Mucosa of descending colon (tissue), 3 donors: ENCODE results near the gene MROH2A. TPM values are rescaled to one million over a fixed set of nuclear protein-coding genes. Genes with fewer than 3 reads are reported as not detected.
A peak's percentile ranks its signal among the peaks of the same experiment; 100 is the strongest.

Experiments
- ATAC-seq: fragments of 200-7000 bp; cut with Tn5 transposase; one replicate; pipeline ENCODE4 v1.9.1; 2020; ENCODE audit warnings: mild to moderate bottlenecking, moderate library complexity
- DNase-seq, 3 donors: peaks; one replicate each; pipeline ENCODE4 v3.0.0-alpha.2; 2020
- H3K36me3 ChIP-seq: fragments of 200-600 bp; one replicate; pipeline ENCODE4 v1.8.0; 2021; ENCODE audit warnings: low read depth, mild to moderate bottlenecking
- H3K4me1 ChIP-seq: fragments of 200-600 bp; one replicate; pipeline ENCODE4 v1.8.0; 2021; ENCODE audit warnings: low read depth, mild to moderate bottlenecking
- H3K4me3 ChIP-seq: fragments of 200-600 bp; one replicate; pipeline ENCODE4 v1.8.0; 2021; ENCODE audit warnings: mild to moderate bottlenecking
- H3K9me3 ChIP-seq: fragments of 200-600 bp; one replicate; pipeline ENCODE4 v1.8.0; 2021; ENCODE audit warnings: mild to moderate bottlenecking
- CTCF ChIP-seq: fragments of 200-600 bp; IDR thresholded peaks from one replicate; pipeline ENCODE4 v1.8.0; 2022; ENCODE audit warnings: antibody characterized with exemption, mild to moderate bottlenecking
- intact Hi-C, 2 donors: fragments of 100-400 bp; cut with DNase I in 1 of 2; cut with micrococcal nuclease in 1 of 2; formaldehyde crosslinking; loops; one replicate each; pipeline versions ENCODE4 v1.11.0 to v1.11.1; 2022; cut with DNase I, micrococcal nuclease
- total RNA-seq, 3 donors: library from RNA; stranded (reverse); fragmentation: NEBNext Ultra II Directional in 2 of 3; extraction: Animal tissue kit (Norgen Biotek cat#: 25700) in 2 of 3; gene quantifications; one replicate each; pipeline versions ENCODE4 v1.2.1 to v1.2.4, GENCODE V29; 2021 to 2023
- donor health status: DM: no; HTN: no; CAD: no; lungs with moderate emphysema.
- donor health status: DM: no; HTN: no; CAD: no.
- donor health status: DM: no; HTN: yes; CAD: no.

Gene MROH2A
- total RNA-seq, 3 donors from 2014 or later: 0.20 TPM; not detected in 2

GRCh38 chr2:233754872-233755611, 23.1 kb upstream of the MROH2A start:
- peaks cover 19% of the 10 kb centered on the region for H3K4me1 ChIP-seq
- TF ChIP-seq CTCF: no peak
- intact Hi-C loops: no loop called here
- DNase-seq (no peak), ATAC-seq (no peak)
- no peak overlapping the region for H3K4me3 ChIP-seq
- peaks cover 8% of the 10 kb centered on the region for H3K9me3 ChIP-seq
- no peaks in the 10 kb centered on the region for H3K36me3 ChIP-seq

GRCh38 chr2:233756429-233757081, 21.6 kb upstream of the MROH2A start:
- ATAC-seq (peak; percentile 92), DNase-seq (peak in 1 of 3 donors; percentile 42)
- no peaks in the 10 kb centered on the region for H3K36me3 ChIP-seq
- no peak overlapping the region for H3K4me3 ChIP-seq
- intact Hi-C loops: no loop called here
- peaks cover 19% of the 10 kb centered on the region for H3K4me1 ChIP-seq
- no peaks in the 10 kb centered on the region for H3K9me3 ChIP-seq
- no peak for TF ChIP-seq CTCF

GRCh38 chr2:233758141-233758540, 20.0 kb upstream of the MROH2A start:
- TF ChIP-seq CTCF: no peak
- peaks cover 19% of the 10 kb centered on the region for H3K4me1 ChIP-seq
- H3K4me3 ChIP-seq: no peak overlapping the region
- H3K36me3 ChIP-seq: no peaks in the 10 kb centered on the region
- peak; percentile 76 for ATAC-seq
- intact Hi-C loops: no loop called here
- no peaks in the 10 kb centered on the region for H3K9me3 ChIP-seq
- no peak for DNase-seq

- TF ChIP-seq CTCF: no peak
- Histone ChIP-seq H3K9me3 (no peaks in the 10 kb centered on the region), H3K4me3 (no peak overlapping the region), H3K4me1 (peaks cover 19% of the 10 kb centered on the region), H3K36me3 (no peaks in the 10 kb centered on the region)
- ATAC-seq: no peak
- no peak for DNase-seq
- intact Hi-C loops: no loop called here
Observed at GRCh38 chr2:233758849-233759248, 19.3 kb upstream of the MROH2A start.

- TF ChIP-seq CTCF: no peak
- intact Hi-C loops: no loop called here
- Histone ChIP-seq H3K36me3 (no peaks in the 10 kb centered on the region), H3K9me3 (no peaks in the 10 kb centered on the region), H3K4me1 (peaks cover 25% of the 10 kb centered on the region), H3K4me3 (no peak within 1 kb of the TSS)
- ATAC-seq: no peak
- DNase-seq: no peak
Observed at GRCh38 chr2:233760043-233760442, 18.1 kb upstream of the MROH2A start, which contains the start of gene UGT1A1. Gene UGT1A1, plus strand, starts transcription at chr2:233760270. Its CDS starts 18 bp downstream, at chr2:233760288.
